ENCODE measurements around the gene SIN3A. TPM values are rescaled to one million over a fixed set of nuclear protein-coding genes. Genes with fewer than 3 reads are reported as not detected.

SIN3A gene
- total and polyA plus RNA-seq, 2 of the 4 experiments (the other 2 are of a cell fraction): 21.2 to 31.5 TPM

GRCh38 chr15:75436881-75437280, 14.6 kb downstream of the SIN3A start:
- intact Hi-C loops (cut with micrococcal nuclease) (no loop called here), dilution Hi-C loops (cut with HindIII; ENCODE audit: low sequenced_read_pairs, unreplicated experiment) (no loop called here), in situ Hi-C loops (cut with MboI; ENCODE audit: low sequenced_read_pairs) (no loop called here)
- no peak overlapping the region for H3K4me3 ChIP-seq (ENCODE audit: insufficient read depth, low read depth, low read length)
- no peak overlapping the region for H2AFZ ChIP-seq (replicated peaks; ENCODE audit: low read length, poor library complexity)
- H2BK120ac ChIP-seq (ENCODE audit: low read depth, low read length): no peak overlapping the region
- H3K27ac ChIP-seq (ENCODE audit: insufficient read depth, low read length): no peak overlapping the region
- H2AK9ac ChIP-seq (replicated peaks; ENCODE audit: low read depth, low read length, poor library complexity): no peak overlapping the region
- no peaks in the 10 kb centered on the region for H3K9me3 ChIP-seq (ENCODE audit: control insufficient read depth, insufficient read depth, low read length)
- no peak overlapping the region for H2AK5ac ChIP-seq (ENCODE audit: low read depth, low read length)
- peaks cover 5% of the 10 kb centered on the region; the same call in 1 of the 2 replicates for H3K36me3 ChIP-seq (ENCODE audit: control insufficient read depth, insufficient read depth, low read length)
- 83% methylated on average over 1 of the region's 5 CpGs; no CpG with 5 or more reads in 1 of the 2 experiments for WGBS, 2 experiments (ENCODE audit: extremely low coverage in 2 of 2, insufficient read length in 1 of 2)
- H2BK15ac ChIP-seq (ENCODE audit: low read depth, low read length): no peak overlapping the region
- no peak overlapping the region for H4K5ac ChIP-seq (ENCODE audit: low read depth, low read length)
- TF ChIP-seq MXI1 (IDR thresholded peaks at IDR 0.05; ENCODE audit: borderline replicate concordance, low read depth, low read length) (no peak), CTCF (conservative IDR thresholded peaks at IDR 0.05; ENCODE audit: low read depth, low read length) (no peak), ELK1 (IDR thresholded peaks at IDR 0.05; ENCODE audit: borderline replicate concordance, low read depth, low read length) (no peak), NFE2L2 (IDR thresholded peaks at IDR 0.05; ENCODE audit: low read depth, low read length) (no peak), BHLHE40 (IDR thresholded peaks at IDR 0.05; ENCODE audit: low read depth, low read length) (no peak), SMC3 (IDR thresholded peaks at IDR 0.05; ENCODE audit: low read depth, low read length) (no peak), RCOR1 (IDR thresholded peaks at IDR 0.05; ENCODE audit: insufficient replicate concordance, low read length) (no peak)
- H2BK5ac ChIP-seq (ENCODE audit: low read depth, low read length, poor library complexity, severe bottlenecking): no peak overlapping the region
- no peak overlapping the region for H3K56ac ChIP-seq (ENCODE audit: extremely low read depth, insufficient read depth, low read length)
- ChIA-PET CTCF (interaction anchor here (0.6 to 0.7 kb wide), 2 partner anchors 31 to 79 kb away, joined by 3 to 5 read pairs; no protein-coding TSS in a partner anchor), POLR2A (ENCODE audit: unreplicated experiment) (no interaction called here)
- H3K18ac ChIP-seq (ENCODE audit: low read depth, low read length): no peak overlapping the region
- H3K9me1 ChIP-seq (ENCODE audit: insufficient read depth, low read length): peaks cover 3% of the 10 kb centered on the region; the same call in 1 of the 2 replicates
- ATAC-seq (ENCODE audit: low read depth): no peak
- no peaks in the 10 kb centered on the region for H3K27me3 ChIP-seq (ENCODE audit: control insufficient read depth, insufficient read depth, low read length)
- H3K4me1 ChIP-seq (ENCODE audit: control insufficient read depth, insufficient read depth, low read length): peaks cover 4% of the 10 kb centered on the region; the same call in 1 of the 2 replicates
- H2BK20ac ChIP-seq (ENCODE audit: low read depth, low read length): no peak overlapping the region
- H4K8ac ChIP-seq (ENCODE audit: low read depth in 2 of 2, low read length in 2 of 2): no peak overlapping the region
- no peak overlapping the region for H3K23ac ChIP-seq (ENCODE audit: low read depth, low read length)
- H3K14ac ChIP-seq (replicated peaks; ENCODE audit: low read depth, low read length): no peak overlapping the region
- H3K79me1 ChIP-seq (ENCODE audit: low read depth in 1 of 2, low read length in 2 of 2): peaks cover 34 to 65% of the 10 kb centered on the region in 2 experiments
- H3K4ac ChIP-seq (ENCODE audit: low read depth, low read length): no peak overlapping the region
- peaks cover 17% of the 10 kb centered on the region; the same call in 1 of the 2 replicates for H4K20me1 ChIP-seq (ENCODE audit: insufficient read depth, low read length)
- BruUV-seq (replicated peaks): no TSS peak
- no peak for DNase-seq
- H4K91ac ChIP-seq (ENCODE audit: insufficient read depth, low read depth, low read length): no peak overlapping the region
- no peak overlapping the region for H3K9ac ChIP-seq (ENCODE audit: low read depth, low read length)
- no peak overlapping the region for H3K4me2 ChIP-seq (ENCODE audit: low read depth, low read length)

All from IMR-90 (cell line).